ENCODE data around the gene NPSR1.

Gene NPSR1

DNA sequence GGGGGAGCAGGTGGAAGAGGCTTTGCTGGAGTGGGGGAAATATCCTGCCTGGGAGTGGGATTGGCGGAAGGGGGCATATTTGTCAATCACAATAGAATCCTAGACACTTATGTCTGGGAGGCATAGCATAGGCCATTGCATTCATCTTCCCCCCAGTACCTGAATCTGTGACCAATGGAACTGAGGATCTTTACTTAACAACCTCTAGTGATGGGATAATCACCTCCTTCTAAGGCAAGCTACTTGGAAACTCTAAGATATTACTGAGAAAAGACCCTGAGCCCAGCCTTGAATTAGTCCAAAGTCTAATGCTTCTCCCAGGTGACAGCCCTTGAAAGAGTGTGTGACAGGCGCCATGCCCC, 90.7 kb downstream of the NPSR1 start:
- DNase-seq (ENCODE audit: low read depth) = no peak
- no peak overlapping the region for H3K4me3 ChIP-seq (ENCODE audit: low read length)
- TF ChIP-seq, protein P1, sequence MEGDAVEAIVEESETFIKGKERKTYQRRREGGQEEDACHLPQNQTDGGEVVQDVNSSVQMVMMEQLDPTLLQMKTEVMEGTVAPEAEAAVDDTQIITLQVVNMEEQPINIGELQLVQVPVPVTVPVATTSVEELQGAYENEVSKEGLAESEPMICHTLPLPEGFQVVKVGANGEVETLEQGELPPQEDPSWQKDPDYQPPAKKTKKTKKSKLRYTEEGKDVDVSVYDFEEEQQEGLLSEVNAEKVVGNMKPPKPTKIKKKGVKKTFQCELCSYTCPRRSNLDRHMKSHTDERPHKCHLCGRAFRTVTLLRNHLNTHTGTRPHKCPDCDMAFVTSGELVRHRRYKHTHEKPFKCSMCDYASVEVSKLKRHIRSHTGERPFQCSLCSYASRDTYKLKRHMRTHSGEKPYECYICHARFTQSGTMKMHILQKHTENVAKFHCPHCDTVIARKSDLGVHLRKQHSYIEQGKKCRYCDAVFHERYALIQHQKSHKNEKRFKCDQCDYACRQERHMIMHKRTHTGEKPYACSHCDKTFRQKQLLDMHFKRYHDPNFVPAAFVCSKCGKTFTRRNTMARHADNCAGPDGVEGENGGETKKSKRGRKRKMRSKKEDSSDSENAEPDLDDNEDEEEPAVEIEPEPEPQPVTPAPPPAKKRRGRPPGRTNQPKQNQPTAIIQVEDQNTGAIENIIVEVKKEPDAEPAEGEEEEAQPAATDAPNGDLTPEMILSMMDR (IDR thresholded peaks at IDR 0.05; ENCODE audit: insufficient read depth, low read depth, low read length, missing control alignments) = no peak

DNA sequence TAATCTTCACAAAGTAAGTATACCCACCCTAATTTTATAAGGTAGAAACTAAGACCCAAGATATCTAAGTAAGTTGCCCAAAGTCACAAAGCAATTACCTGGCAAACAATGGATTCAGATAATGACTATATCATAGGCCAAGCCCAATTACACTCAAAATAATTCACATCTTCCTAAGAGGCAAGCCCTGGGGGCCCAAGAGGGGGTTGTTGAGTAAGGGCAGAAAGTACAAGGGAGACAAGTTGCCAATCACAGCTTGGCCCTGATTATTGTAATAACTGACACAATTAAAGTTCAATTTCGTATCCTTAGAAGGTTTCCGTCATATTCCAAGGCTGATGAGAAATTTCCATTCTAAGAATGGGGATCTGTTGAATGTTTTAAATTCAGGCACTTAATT, 91.4 kb downstream of the NPSR1 start:
- no peak for DNase-seq (ENCODE audit: low read depth)
- TF ChIP-seq, protein P1 (IDR thresholded peaks at IDR 0.05; ENCODE audit: insufficient read depth, low read depth, low read length, missing control alignments) = no peak
- no peak overlapping the region for H3K4me3 ChIP-seq (ENCODE audit: low read length)

DNA sequence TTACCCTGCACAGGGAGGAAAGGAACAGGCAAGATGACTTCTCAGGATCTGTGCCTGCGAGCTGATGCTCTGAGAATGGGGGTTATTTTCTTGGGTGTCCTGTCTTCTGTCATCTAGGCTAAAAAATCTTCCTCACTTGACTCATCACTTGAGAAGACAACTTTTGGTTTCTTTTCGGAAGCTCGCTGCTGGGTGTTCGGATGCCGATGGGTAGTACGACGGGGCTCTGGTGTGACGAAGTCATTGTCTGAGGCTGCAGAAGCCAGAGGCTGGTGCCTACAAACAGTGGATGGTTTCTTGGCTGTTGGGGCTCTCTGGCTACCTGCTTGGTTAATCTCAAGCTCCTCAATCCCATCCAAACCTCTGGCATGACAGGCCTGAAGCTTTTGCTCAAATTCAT, 92.2 kb downstream of the NPSR1 start:
- no peak overlapping the region for H3K4me3 ChIP-seq (ENCODE audit: low read length)
- DNase-seq (ENCODE audit: low read depth) = no peak
- TF ChIP-seq, protein P1 (IDR thresholded peaks at IDR 0.05; ENCODE audit: insufficient read depth, low read depth, low read length, missing control alignments) = no peak

DNA sequence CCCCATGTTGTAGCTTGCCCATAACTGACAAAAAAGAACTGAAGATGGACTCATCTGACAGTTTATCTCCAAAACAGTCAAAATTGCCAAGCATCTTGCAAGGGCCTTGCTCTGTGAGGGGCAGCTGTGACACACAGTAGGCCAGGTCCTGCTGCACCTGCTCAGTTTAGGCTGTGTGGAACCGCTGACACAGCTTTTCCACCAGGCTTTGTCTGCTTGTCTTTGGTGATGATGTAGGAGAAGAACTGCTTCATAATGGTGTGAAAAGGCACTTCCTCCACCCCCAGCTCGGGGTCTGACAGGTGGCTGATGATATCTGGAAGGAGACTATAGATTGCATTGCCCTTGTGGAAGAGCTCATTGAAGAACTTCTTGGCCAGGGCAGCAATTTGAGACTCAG, 92.6 kb downstream of the NPSR1 start:
- TF ChIP-seq, protein P1 (IDR thresholded peaks at IDR 0.05; ENCODE audit: insufficient read depth, low read depth, low read length, missing control alignments) = no peak
- DNase-seq (ENCODE audit: low read depth) = no peak
- H3K4me3 ChIP-seq (ENCODE audit: low read length) = no peak overlapping the region

DNA sequence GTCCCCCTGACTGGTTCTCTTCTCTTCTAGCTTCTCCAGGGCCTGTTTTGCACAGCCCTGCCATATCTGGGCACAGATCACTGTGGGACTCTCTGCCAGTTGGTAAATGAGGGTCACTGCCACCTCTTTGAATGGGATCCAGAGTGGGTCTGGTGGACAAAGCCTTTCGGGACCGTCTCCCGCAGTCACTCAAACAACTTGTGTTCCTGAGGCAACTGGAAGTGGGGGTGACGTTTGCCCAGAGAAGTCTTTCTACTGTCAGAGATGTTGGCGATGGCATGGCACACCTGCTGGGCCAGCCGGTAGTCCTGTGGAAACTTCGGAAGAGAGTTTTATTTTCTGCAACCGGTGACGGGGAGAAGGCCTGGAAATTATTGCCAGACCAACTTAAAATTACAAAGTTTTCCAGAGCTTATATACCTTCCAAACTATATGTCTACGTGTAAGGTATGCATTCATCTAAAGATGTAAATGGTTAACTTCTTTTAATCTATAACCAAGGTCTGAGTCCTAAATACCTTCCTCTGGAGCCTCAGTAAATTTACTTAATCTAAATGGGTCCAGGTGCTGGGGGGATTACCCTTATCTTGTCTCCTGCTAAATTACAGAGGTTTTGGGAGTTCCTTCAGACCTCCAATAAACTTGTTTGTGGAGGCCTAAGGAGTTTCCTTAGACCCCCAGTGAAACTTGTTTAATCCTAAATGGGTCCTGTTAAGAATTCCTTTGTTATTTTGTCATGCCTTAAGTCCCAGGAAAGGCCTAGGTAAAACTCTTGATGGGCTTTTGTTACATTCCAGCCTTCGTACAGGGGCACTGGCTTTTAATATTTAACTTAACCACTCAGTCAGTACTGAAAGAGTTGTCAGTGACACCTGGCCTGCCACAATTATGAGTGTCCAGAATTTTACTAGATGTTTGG, 94.0 kb downstream of the NPSR1 start:
- H3K4me3 ChIP-seq (ENCODE audit: low read length) = no peak overlapping the region
- TF ChIP-seq, protein P1 (IDR thresholded peaks at IDR 0.05; ENCODE audit: insufficient read depth, low read depth, low read length, missing control alignments) = no peak
- no peak for DNase-seq (ENCODE audit: low read depth)

DNA sequence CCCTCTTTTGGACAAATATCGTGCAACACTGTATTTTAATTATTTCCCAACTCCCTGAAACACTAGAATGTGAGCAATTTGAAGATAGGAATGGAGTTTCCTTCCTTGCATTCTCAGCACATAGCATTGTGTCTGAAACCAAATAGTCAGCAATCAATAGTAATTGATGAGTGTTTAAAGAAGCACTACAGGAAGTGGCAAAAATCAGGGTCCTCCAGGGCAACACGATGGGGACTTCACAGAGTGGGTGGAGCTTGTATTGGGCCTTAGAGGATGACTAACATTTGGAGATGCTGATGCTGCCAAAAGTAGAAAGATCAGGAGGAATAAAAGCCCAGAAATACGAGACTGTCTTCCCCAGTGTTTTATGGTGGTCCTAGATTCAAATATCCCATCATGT, 94.9 kb downstream of the NPSR1 start:
- TF ChIP-seq, protein P1 (IDR thresholded peaks at IDR 0.05; ENCODE audit: insufficient read depth, low read depth, low read length, missing control alignments) = no peak
- DNase-seq (ENCODE audit: low read depth) = no peak
- no peak overlapping the region for H3K4me3 ChIP-seq (ENCODE audit: low read length)

DNA sequence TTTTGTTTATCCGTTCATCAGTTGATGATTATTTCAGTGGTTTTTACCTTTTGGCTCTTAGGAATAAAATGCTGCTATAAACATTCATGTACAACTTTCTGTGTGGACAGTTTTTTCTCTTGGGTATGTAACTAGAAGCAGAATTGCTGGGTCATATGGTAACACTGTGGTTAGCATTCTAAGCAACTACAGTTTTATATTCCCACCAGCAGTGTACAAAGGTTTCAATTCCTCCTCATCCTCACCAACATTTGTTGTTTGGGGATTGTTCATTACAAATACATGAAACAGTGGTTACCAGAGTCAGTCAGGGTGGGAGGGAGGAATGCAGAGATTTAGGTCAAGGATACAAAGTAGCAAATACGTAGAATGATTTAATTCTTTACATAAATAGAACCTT, 97.0 kb downstream of the NPSR1 start:
- DNase-seq (ENCODE audit: low read depth) = no peak
- H3K4me3 ChIP-seq (ENCODE audit: low read length) = no peak overlapping the region
- TF ChIP-seq, protein P1 (IDR thresholded peaks at IDR 0.05; ENCODE audit: insufficient read depth, low read depth, low read length, missing control alignments) = no peak

Data from epithelial cell of esophagus (primary cell).